ENCODE measurements around the gene IGSF22.

DNA sequence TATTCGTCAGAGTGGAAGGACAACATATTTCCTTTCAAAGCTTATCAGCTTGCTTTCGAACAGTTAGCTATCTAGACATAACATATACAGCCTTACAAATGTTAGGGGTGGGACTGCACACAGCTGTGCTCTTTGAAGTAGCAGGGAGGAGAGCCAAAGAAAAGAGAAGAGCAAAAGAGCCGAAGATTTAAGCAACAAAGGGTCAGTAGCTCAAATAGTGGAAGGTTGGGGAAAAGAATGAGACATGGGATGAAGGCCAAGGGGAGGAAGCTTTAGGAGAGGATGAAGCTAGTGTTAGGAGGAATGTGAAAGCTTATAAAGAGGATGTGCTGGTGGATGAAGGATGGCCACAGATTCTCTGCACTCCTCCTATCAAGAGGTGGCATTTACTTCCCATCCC, 31.8 kb upstream of the IGSF22 start:
- no peak for TF ChIP-seq ZFP36L1 (CRISPR knock-in tag; IDR thresholded peaks at IDR 0.05)
- TF ChIP-seq, protein P1, sequence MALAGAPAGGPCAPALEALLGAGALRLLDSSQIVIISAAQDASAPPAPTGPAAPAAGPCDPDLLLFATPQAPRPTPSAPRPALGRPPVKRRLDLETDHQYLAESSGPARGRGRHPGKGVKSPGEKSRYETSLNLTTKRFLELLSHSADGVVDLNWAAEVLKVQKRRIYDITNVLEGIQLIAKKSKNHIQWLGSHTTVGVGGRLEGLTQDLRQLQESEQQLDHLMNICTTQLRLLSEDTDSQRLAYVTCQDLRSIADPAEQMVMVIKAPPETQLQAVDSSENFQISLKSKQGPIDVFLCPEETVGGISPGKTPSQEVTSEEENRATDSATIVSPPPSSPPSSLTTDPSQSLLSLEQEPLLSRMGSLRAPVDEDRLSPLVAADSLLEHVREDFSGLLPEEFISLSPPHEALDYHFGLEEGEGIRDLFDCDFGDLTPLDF (CRISPR knock-in tag; IDR thresholded peaks at IDR 0.05), result no peak
- TF ChIP-seq, protein P2, sequence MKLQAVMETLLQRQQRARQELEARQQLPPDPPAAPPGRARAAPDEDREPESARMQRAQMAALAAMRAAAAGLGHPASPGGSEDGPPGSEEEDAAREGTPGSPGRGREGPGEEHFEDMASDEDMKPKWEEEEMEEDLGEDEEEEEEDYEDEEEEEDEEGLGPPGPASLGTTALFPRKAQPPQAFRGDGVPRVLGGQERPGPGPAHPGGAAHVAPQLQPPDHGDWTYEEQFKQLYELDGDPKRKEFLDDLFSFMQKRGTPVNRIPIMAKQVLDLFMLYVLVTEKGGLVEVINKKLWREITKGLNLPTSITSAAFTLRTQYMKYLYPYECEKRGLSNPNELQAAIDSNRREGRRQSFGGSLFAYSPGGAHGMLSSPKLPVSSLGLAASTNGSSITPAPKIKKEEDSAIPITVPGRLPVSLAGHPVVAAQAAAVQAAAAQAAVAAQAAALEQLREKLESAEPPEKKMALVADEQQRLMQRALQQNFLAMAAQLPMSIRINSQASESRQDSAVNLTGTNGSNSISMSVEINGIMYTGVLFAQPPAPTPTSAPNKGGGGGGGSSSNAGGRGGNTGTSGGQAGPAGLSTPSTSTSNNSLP (IDR thresholded peaks at IDR 0.05; ENCODE audit: low read depth, low read length), result no peak
- TF ChIP-seq, protein P3, sequence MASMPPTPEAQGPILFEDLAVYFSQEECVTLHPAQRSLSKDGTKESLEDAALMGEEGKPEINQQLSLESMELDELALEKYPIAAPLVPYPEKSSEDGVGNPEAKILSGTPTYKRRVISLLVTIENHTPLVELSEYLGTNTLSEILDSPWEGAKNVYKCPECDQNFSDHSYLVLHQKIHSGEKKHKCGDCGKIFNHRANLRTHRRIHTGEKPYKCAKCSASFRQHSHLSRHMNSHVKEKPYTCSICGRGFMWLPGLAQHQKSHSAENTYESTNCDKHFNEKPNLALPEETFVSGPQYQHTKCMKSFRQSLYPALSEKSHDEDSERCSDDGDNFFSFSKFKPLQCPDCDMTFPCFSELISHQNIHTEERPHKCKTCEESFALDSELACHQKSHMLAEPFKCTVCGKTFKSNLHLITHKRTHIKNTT (CRISPR knock-in tag; IDR thresholded peaks at IDR 0.05), result no peak
- TF ChIP-seq, protein P4, sequence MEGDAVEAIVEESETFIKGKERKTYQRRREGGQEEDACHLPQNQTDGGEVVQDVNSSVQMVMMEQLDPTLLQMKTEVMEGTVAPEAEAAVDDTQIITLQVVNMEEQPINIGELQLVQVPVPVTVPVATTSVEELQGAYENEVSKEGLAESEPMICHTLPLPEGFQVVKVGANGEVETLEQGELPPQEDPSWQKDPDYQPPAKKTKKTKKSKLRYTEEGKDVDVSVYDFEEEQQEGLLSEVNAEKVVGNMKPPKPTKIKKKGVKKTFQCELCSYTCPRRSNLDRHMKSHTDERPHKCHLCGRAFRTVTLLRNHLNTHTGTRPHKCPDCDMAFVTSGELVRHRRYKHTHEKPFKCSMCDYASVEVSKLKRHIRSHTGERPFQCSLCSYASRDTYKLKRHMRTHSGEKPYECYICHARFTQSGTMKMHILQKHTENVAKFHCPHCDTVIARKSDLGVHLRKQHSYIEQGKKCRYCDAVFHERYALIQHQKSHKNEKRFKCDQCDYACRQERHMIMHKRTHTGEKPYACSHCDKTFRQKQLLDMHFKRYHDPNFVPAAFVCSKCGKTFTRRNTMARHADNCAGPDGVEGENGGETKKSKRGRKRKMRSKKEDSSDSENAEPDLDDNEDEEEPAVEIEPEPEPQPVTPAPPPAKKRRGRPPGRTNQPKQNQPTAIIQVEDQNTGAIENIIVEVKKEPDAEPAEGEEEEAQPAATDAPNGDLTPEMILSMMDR (CRISPR knock-in tag; IDR thresholded peaks at IDR 0.05), result no peak
- no peak for TF ChIP-seq RFX5 (IDR thresholded peaks at IDR 0.05; ENCODE audit: low read depth, low read length)
- no peak for TF ChIP-seq ZNF136 (CRISPR knock-in tag; IDR thresholded peaks at IDR 0.05; ENCODE audit: low read depth)

Data from HepG2 (cell line).